Measurements from ENCODE around the gene VWA2. TPM values are rescaled to one million over a fixed set of nuclear protein-coding genes. Genes with fewer than 3 reads are reported as not detected.

The VWA2 gene
- total and polyA plus RNA-seq, 7 experiments from 2014 or later: 0.11 to 0.27 TPM; not detected in 5

- H3K27me3 ChIP-seq (ENCODE audit: control insufficient read depth in 2 of 2, insufficient read depth in 2 of 2, low read length in 2 of 2): no peaks in the 10 kb centered on the region
- Mint-ChIP-seq H3K4me1 (peaks cover 0 to 2% (median 0%) of the 10 kb centered on the region in 7 donors), H3K27ac (no peak overlapping the region), H3K36me3 (no peaks in the 10 kb centered on the region), H3K27me3 (peaks cover 0 to 2% (median 0%) of the 10 kb centered on the region in 5 donors), H3K9me3 (peaks cover 0 to 1% (median 0%) of the 10 kb centered on the region in 11 donors), H3K4me3 (no peak overlapping the region)
- ChIA-PET POLR2A (no interaction called here), CTCF (no interaction called here)
- intact Hi-C loops (cut with micrococcal nuclease): no loop called here
- ATAC-seq (no peak), DNase-seq (no peak)
- H3K27ac ChIP-seq (ENCODE audit: low read depth, low read length): no peak overlapping the region
- no peak overlapping the region for H3K4me3 ChIP-seq (ENCODE audit: low read length)
- no peaks in the 10 kb centered on the region for H3K36me3 ChIP-seq (ENCODE audit: control insufficient read depth in 2 of 3, insufficient read depth in 3 of 3, low read length in 3 of 3)
- H3K4me1 ChIP-seq (ENCODE audit: control insufficient read depth in 2 of 2, insufficient read depth in 2 of 2, low read length in 2 of 2): no peaks in the 10 kb centered on the region
- H3K9me3 ChIP-seq (ENCODE audit: control insufficient read depth in 2 of 3, low read length in 3 of 3): no peaks in the 10 kb centered on the region
Observed at GRCh38 chr10:114311023-114311422, 72.0 kb downstream of the VWA2 start.

- CTCF ChIA-PET: no interaction called here
- no peaks in the 10 kb centered on the region for H3K4me1 ChIP-seq (ENCODE audit: control insufficient read depth in 2 of 2, insufficient read depth in 2 of 2, low read length in 2 of 2)
- DNase-seq: no peak
Observed at GRCh38 chr10:114311496-114312209, 72.6 kb downstream of the VWA2 start.

GRCh38 chr10:114313139-114313538, 74.1 kb downstream of the VWA2 start:
- Mint-ChIP-seq H3K36me3 (no peaks in the 10 kb centered on the region), H3K9me3 (peaks cover 0 to 1% (median 0%) of the 10 kb centered on the region in 11 donors), H3K27ac (no peak overlapping the region), H3K4me3 (no peak overlapping the region), H3K27me3 (peaks cover 0 to 4% (median 0%) of the 10 kb centered on the region in 5 donors), H3K4me1 (no peaks in the 10 kb centered on the region)
- POLR2A ChIA-PET: no interaction called here
- Histone ChIP-seq H3K4me3 (ENCODE audit: low read length) (no peak overlapping the region), H3K27me3 (ENCODE audit: control insufficient read depth in 2 of 2, insufficient read depth in 2 of 2, low read length in 2 of 2) (no peaks in the 10 kb centered on the region), H3K27ac (ENCODE audit: low read depth, low read length) (no peak overlapping the region), H3K9me3 (ENCODE audit: control insufficient read depth in 2 of 3, low read length in 3 of 3) (no peaks in the 10 kb centered on the region), H3K4me1 (ENCODE audit: control insufficient read depth in 2 of 2, insufficient read depth in 2 of 2, low read length in 2 of 2) (no peaks in the 10 kb centered on the region), H3K36me3 (ENCODE audit: control insufficient read depth in 2 of 3, insufficient read depth in 3 of 3, low read length in 3 of 3) (no peaks in the 10 kb centered on the region)
- no peak for DNase-seq
- intact Hi-C loops (cut with micrococcal nuclease): no loop called here
- no peak for ATAC-seq
- CTCF ChIA-PET: no interaction called here

More at GRCh38 chr10:114311496-114312209, 72.6 kb downstream of the VWA2 start:
- no peak for ATAC-seq
- H3K27ac ChIP-seq (ENCODE audit: low read depth, low read length): no peak overlapping the region
- intact Hi-C loops (cut with micrococcal nuclease): no loop called here
- H3K27me3 ChIP-seq (ENCODE audit: control insufficient read depth in 2 of 2, insufficient read depth in 2 of 2, low read length in 2 of 2): no peaks in the 10 kb centered on the region
- Mint-ChIP-seq H3K4me3 (no peak overlapping the region), H3K4me1 (peaks cover 0 to 2% (median 0%) of the 10 kb centered on the region in 7 donors), H3K9me3 (peaks cover 0 to 1% (median 0%) of the 10 kb centered on the region in 11 donors), H3K27ac (no peak overlapping the region), H3K36me3 (no peaks in the 10 kb centered on the region), H3K27me3 (peaks cover 0 to 4% (median 0%) of the 10 kb centered on the region in 5 donors)
- no peak overlapping the region for H3K4me3 ChIP-seq (ENCODE audit: low read length)
- H3K36me3 ChIP-seq (ENCODE audit: control insufficient read depth in 2 of 3, insufficient read depth in 3 of 3, low read length in 3 of 3): no peaks in the 10 kb centered on the region
- no peaks in the 10 kb centered on the region for H3K9me3 ChIP-seq (ENCODE audit: control insufficient read depth in 2 of 3, low read length in 3 of 3)
- POLR2A ChIA-PET: no interaction called here

GRCh38 chr10:114313866-114314265, 74.8 kb downstream of the VWA2 start:
- intact Hi-C loops (cut with micrococcal nuclease): no loop called here
- peaks cover 0 to 1% (median 0%) of the 10 kb centered on the region in 11 donors for H3K9me3 Mint-ChIP-seq
- no peaks in the 10 kb centered on the region for H3K27me3 ChIP-seq (ENCODE audit: control insufficient read depth in 2 of 2, insufficient read depth in 2 of 2, low read length in 2 of 2)
- H3K36me3 ChIP-seq (ENCODE audit: control insufficient read depth in 2 of 3, insufficient read depth in 3 of 3, low read length in 3 of 3): no peaks in the 10 kb centered on the region
- H3K36me3 Mint-ChIP-seq: no peaks in the 10 kb centered on the region
- no peak overlapping the region for H3K27ac ChIP-seq (ENCODE audit: low read depth, low read length)
- no peak for ATAC-seq
- H3K4me1 Mint-ChIP-seq: no peaks in the 10 kb centered on the region
- H3K4me3 Mint-ChIP-seq: no peak overlapping the region
- ChIA-PET CTCF (no interaction called here), POLR2A (no interaction called here)
- H3K4me3 ChIP-seq (ENCODE audit: low read length): no peak overlapping the region
- H3K27ac Mint-ChIP-seq: no peak overlapping the region
- DNase-seq: no peak
- H3K27me3 Mint-ChIP-seq: peaks cover 0 to 4% (median 0%) of the 10 kb centered on the region in 5 donors
- H3K9me3 ChIP-seq (ENCODE audit: control insufficient read depth in 2 of 3, low read length in 3 of 3): no peaks in the 10 kb centered on the region
- no peaks in the 10 kb centered on the region for H3K4me1 ChIP-seq (ENCODE audit: control insufficient read depth in 2 of 2, insufficient read depth in 2 of 2, low read length in 2 of 2)

GRCh38 chr10:114315566-114316420, 76.7 kb downstream of the VWA2 start:
- no peak overlapping the region for H3K27ac ChIP-seq (ENCODE audit: low read depth, low read length)
- no peaks in the 10 kb centered on the region for H3K36me3 Mint-ChIP-seq
- no peak overlapping the region for H3K4me3 Mint-ChIP-seq
- no peaks in the 10 kb centered on the region for H3K4me1 Mint-ChIP-seq
- no peaks in the 10 kb centered on the region for H3K27me3 ChIP-seq (ENCODE audit: control insufficient read depth in 2 of 2, insufficient read depth in 2 of 2, low read length in 2 of 2)
- H3K36me3 ChIP-seq (ENCODE audit: control insufficient read depth in 2 of 3, insufficient read depth in 3 of 3, low read length in 3 of 3): no peaks in the 10 kb centered on the region
- ATAC-seq (no peak), DNase-seq (no peak)
- no peak overlapping the region for H3K4me3 ChIP-seq (ENCODE audit: low read length)
- CTCF ChIA-PET: interaction anchor here (1.3 kb wide), 1 partner anchor 12 kb away, joined by 5 read pairs; no protein-coding TSS in a partner anchor
- H3K9me3 ChIP-seq (ENCODE audit: control insufficient read depth in 2 of 3, low read length in 3 of 3): no peaks in the 10 kb centered on the region
- H3K27me3 Mint-ChIP-seq: peaks cover 0 to 4% (median 0%) of the 10 kb centered on the region in 5 donors
- intact Hi-C loops (cut with micrococcal nuclease): no loop called here
- H3K9me3 Mint-ChIP-seq: peaks cover 0 to 1% (median 0%) of the 10 kb centered on the region in 11 donors
- H3K27ac Mint-ChIP-seq: no peak overlapping the region
- POLR2A ChIA-PET: no interaction called here
- no peaks in the 10 kb centered on the region for H3K4me1 ChIP-seq (ENCODE audit: control insufficient read depth in 2 of 2, insufficient read depth in 2 of 2, low read length in 2 of 2)

GRCh38 chr10:114316744-114317143, 77.7 kb downstream of the VWA2 start:
- no peak overlapping the region for H3K4me3 Mint-ChIP-seq
- H3K36me3 Mint-ChIP-seq: no peaks in the 10 kb centered on the region
- H3K4me1 Mint-ChIP-seq: no peaks in the 10 kb centered on the region
- Histone ChIP-seq H3K27me3 (ENCODE audit: control insufficient read depth in 2 of 2, insufficient read depth in 2 of 2, low read length in 2 of 2) (no peaks in the 10 kb centered on the region), H3K27ac (ENCODE audit: low read depth, low read length) (no peak overlapping the region), H3K36me3 (ENCODE audit: control insufficient read depth in 2 of 3, insufficient read depth in 3 of 3, low read length in 3 of 3) (no peaks in the 10 kb centered on the region), H3K9me3 (ENCODE audit: control insufficient read depth in 2 of 3, low read length in 3 of 3) (no peaks in the 10 kb centered on the region), H3K4me3 (ENCODE audit: low read length) (no peak overlapping the region), H3K4me1 (ENCODE audit: control insufficient read depth in 2 of 2, insufficient read depth in 2 of 2, low read length in 2 of 2) (no peaks in the 10 kb centered on the region)
- no peak for DNase-seq
- ChIA-PET POLR2A (no interaction called here), CTCF (no interaction called here)
- no peak for ATAC-seq
- H3K27ac Mint-ChIP-seq: no peak overlapping the region
- intact Hi-C loops (cut with micrococcal nuclease): no loop called here
- H3K9me3 Mint-ChIP-seq: peaks cover 0 to 1% (median 0%) of the 10 kb centered on the region in 11 donors
- H3K27me3 Mint-ChIP-seq: peaks cover 0 to 6% (median 4%) of the 10 kb centered on the region in 5 donors

All from naive thymus-derived CD4-positive, alpha-beta T cell (primary cell).